Uterus (tissue), 4 donors: ENCODE results near the gene NTRK3. TPM values are rescaled to one million over a fixed set of nuclear protein-coding genes. Genes with fewer than 3 reads are reported as not detected.
A peak's percentile ranks its signal among the peaks of the same experiment; 100 is the strongest.

Experiments
- DNase-seq, 2 donors: peaks; one replicate each; pipeline ENCODE4 v3.0.0-alpha.2; 2019 to 2020
- H3K27ac ChIP-seq, 2 donors: fragments of 200-600 bp; sonication (generic); 1 replicate in 1 of 2; 2 replicates in 1 of 2; pipeline ENCODE4 v1.5.1; 2016 to 2018
- H3K27me3 ChIP-seq, 2 donors: fragments of 200-600 bp; sonication (generic); one replicate each; pipeline ENCODE4 v1.5.1; 2018 to 2019; ENCODE audit warnings: control low read depth in 1 of 2
- H3K36me3 ChIP-seq, 2 donors: fragments of 200-600 bp; sonication (generic); one replicate each; pipeline ENCODE4 v1.5.1; 2019; ENCODE audit warnings: control low read depth in 1 of 2
- H3K4me1 ChIP-seq, 2 donors: fragments of 200-600 bp; sonication (generic); one replicate each; pipeline ENCODE4 v1.5.1; 2018 to 2019; ENCODE audit warnings: control low read depth in 1 of 2
- H3K4me3 ChIP-seq, 2 donors: fragments of 200-600 bp; sonication (generic); 1 replicate in 1 of 2; 2 replicates in 1 of 2; pipeline ENCODE4 v1.5.1; 2018 to 2019; ENCODE audit warnings: mild to moderate bottlenecking in 1 of 2
- H3K9me3 ChIP-seq, 2 donors: fragments of 200-600 bp; sonication (generic); one replicate each; pipeline ENCODE4 v1.5.1; 2019; ENCODE audit warnings: control low read depth in 1 of 2
- CTCF ChIP-seq, 4 experiments: fragments of 200-600 bp in 2 of 4; fragments of 450-650 bp in 2 of 4; sonication (generic) in 2 of 4; IDR thresholded peaks; one replicate each; pipeline ENCODE4 v1.5.1; 2016 to 2019; ENCODE audit warnings: antibody characterized with exemption in 4 of 4, mild to moderate bottlenecking in 2 of 4, moderate library complexity in 1 of 4
- POLR2A ChIP-seq, 2 donors: fragments of 450-650 bp; IDR thresholded peaks; one replicate each; pipeline ENCODE4 v1.6.1; 2016; ENCODE audit warnings: antibody characterized with exemption in 2 of 2, mild to moderate bottlenecking in 1 of 2, moderate library complexity in 1 of 2
- intact Hi-C: fragments of 100-400 bp; cut with DNase I; formaldehyde crosslinking; loops from one replicate; pipeline ENCODE4 v1.15.1; 2023; ENCODE audit warnings: low total_unique reads
- total RNA-seq, 4 donors: library from RNA; depleted of rRNA in 3 of 4; stranded (reverse); fragments of >200 nt in 3 of 4; gene quantifications; one replicate each; pipeline versions ENCODE4 v1.1.0 to v1.2.4, GENCODE V29; 2014 to 2023
- donor health status: DM: yes; HTN: yes; CAD: no.

NTRK3 gene
- total RNA-seq, 4 donors from 2014 or later, result 6.9 to 47.0 (median 32.5) TPM

GRCh38 chr15:88241461-88241860, 15.1 kb downstream of the NTRK3 start:
- Histone ChIP-seq H3K4me3 (no peak overlapping the region), H3K9me3 (no peaks in the 10 kb centered on the region), H3K4me1 (no peaks in the 10 kb centered on the region), H3K36me3 (no peaks in the 10 kb centered on the region), H3K27me3 (no peaks in the 10 kb centered on the region), H3K27ac (no peak overlapping the region)
- intact Hi-C loops, result no loop called here
- TF ChIP-seq POLR2A (IDR thresholded peaks at IDR 0.05) (no peak), CTCF (IDR thresholded peaks at IDR 0.05) (no peak)
- DNase-seq, result no peak

- Histone ChIP-seq H3K9me3 (no peaks in the 10 kb centered on the region), H3K4me1 (no peaks in the 10 kb centered on the region), H3K27ac (no peak overlapping the region), H3K27me3 (no peaks in the 10 kb centered on the region), H3K36me3 (no peaks in the 10 kb centered on the region), H3K4me3 (no peak overlapping the region)
- intact Hi-C loops, result no loop called here
- DNase-seq, result no peak
- TF ChIP-seq POLR2A (IDR thresholded peaks at IDR 0.05) (no peak), CTCF (IDR thresholded peaks at IDR 0.05) (no peak)
Observed at GRCh38 chr15:88241060-88241459, 15.5 kb downstream of the NTRK3 start.

- no peaks in the 10 kb centered on the region for H3K27me3 ChIP-seq
- TF ChIP-seq POLR2A (IDR thresholded peaks at IDR 0.05), result no peak
- TF ChIP-seq CTCF (IDR thresholded peaks at IDR 0.05), result no peak
- H3K4me1 ChIP-seq, result no peaks in the 10 kb centered on the region
- intact Hi-C loops, result no loop called here
- no peaks in the 10 kb centered on the region for H3K9me3 ChIP-seq
- DNase-seq, result no peak
- H3K36me3 ChIP-seq, result no peaks in the 10 kb centered on the region
- peak overlapping the region in 1 of 2 donors; percentile 44 for H3K27ac ChIP-seq
- no peak overlapping the region for H3K4me3 ChIP-seq
Observed at GRCh38 chr15:88239594-88239993, 16.9 kb downstream of the NTRK3 start.

GRCh38 chr15:88238618-88239430, 17.7 kb downstream of the NTRK3 start:
- TF ChIP-seq POLR2A (IDR thresholded peaks at IDR 0.05) (no peak), CTCF (IDR thresholded peaks at IDR 0.05) (no peak)
- H3K4me3 ChIP-seq, result no peak overlapping the region
- no peaks in the 10 kb centered on the region for H3K4me1 ChIP-seq

GRCh38 chr15:88234711-88235110, 21.8 kb downstream of the NTRK3 start:
- Histone ChIP-seq H3K9me3 (no peaks in the 10 kb centered on the region), H3K4me3 (no peak overlapping the region), H3K27ac (no peak overlapping the region), H3K36me3 (no peaks in the 10 kb centered on the region), H3K4me1 (no peaks in the 10 kb centered on the region), H3K27me3 (no peaks in the 10 kb centered on the region)
- no peak for TF ChIP-seq CTCF (IDR thresholded peaks at IDR 0.05)
- TF ChIP-seq POLR2A (IDR thresholded peaks at IDR 0.05), result no peak
- no peak for DNase-seq
- intact Hi-C loops, result no loop called here

More at GRCh38 chr15:88238618-88239430, 17.7 kb downstream of the NTRK3 start:
- intact Hi-C loops, result no loop called here
- peak in 1 of 2 donors; percentile 47 for DNase-seq
- Histone ChIP-seq H3K27ac (peak overlapping the region; percentile 30 to 44), H3K27me3 (no peaks in the 10 kb centered on the region), H3K36me3 (no peaks in the 10 kb centered on the region), H3K9me3 (no peaks in the 10 kb centered on the region)
